Right forelimb (tissue), 1 donor: ENCODE results near the gene RBPMS2.
A peak's percentile ranks its signal among the peaks of the same experiment; 100 is the strongest.

ENCODE experiments used
- DNase-seq: peaks from one replicate; pipeline ENCODE4 v3.0.0-alpha.2; 2018

The RBPMS2 gene

GRCh38 chr15:64716452-64716851, 58.9 kb downstream of the RBPMS2 start:
- DNase-seq: no peak

DNA sequence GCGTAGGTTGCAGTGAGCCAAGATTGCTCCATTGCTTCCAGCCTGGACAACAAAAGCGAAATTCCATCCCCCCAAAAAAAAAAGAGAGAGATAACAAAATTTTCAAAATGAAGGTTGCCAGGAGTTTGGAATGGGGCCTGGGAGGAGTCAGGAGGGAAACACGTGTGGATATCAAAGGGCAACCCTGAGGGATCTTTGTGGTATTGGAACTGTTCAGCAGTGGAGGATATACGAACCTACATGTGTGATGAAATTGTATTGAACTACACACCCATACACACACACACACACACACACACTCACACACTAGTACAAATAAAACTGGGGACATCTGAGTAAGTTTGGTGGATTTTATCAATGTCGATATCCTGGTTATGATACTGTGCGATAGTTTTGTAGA, 61.8 kb downstream of the RBPMS2 start:
- no peak for DNase-seq

DNA sequence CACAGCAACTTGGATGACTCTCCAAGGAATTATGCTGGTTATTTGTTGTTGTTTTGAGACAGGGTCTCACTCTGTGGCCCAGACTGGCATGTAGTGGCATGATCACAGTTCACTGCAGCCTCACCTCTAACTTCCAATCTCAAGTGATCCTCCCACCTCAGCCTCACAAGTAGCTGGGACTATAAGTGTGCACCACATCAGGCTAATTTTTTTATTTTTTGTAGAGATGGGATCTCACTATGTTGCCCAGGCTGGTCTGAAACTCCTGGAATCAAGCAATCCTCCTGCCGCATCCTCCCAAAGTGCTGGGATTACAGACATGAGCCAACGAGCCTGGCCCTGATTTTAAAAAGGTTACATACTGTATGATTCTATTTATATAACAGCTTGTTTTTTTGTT, 63.0 kb downstream of the RBPMS2 start:
- no peak for DNase-seq

DNA sequence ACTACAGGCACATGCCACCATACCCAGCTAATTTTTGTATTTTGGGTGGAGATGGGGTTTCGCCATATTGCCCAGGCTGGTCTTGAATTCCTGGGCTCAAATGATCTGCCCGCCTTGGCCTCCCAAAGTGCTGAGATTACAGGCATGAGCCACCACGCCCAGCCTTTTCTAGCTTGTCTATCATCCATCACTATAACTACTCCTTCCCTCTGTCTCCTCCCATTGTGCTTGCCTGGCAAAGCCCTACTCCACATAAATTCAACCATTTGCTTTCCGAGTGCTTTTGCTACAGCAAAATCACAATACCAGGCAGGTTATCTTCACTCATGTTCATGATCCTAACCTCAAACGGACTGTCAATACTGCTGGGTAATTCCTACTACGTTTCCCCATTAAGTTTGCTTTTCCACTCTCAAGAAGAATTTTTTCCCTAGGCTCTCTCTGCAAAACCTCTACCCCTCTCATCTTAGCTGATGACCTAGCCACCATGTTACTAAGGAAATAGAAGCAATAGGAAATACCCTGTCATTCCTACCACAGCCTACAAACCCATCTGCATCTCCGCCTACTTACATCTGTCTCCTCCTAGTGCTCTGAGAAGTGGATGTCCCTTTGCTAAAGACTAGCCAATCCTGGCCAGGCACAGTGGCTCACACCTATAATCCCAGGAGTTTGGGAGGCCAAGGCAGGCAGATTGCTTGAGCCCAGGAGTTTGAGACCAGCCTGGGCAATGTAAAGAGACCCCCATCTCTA, 64.5 kb downstream of the RBPMS2 start:
- DNase-seq: no peak

DNA sequence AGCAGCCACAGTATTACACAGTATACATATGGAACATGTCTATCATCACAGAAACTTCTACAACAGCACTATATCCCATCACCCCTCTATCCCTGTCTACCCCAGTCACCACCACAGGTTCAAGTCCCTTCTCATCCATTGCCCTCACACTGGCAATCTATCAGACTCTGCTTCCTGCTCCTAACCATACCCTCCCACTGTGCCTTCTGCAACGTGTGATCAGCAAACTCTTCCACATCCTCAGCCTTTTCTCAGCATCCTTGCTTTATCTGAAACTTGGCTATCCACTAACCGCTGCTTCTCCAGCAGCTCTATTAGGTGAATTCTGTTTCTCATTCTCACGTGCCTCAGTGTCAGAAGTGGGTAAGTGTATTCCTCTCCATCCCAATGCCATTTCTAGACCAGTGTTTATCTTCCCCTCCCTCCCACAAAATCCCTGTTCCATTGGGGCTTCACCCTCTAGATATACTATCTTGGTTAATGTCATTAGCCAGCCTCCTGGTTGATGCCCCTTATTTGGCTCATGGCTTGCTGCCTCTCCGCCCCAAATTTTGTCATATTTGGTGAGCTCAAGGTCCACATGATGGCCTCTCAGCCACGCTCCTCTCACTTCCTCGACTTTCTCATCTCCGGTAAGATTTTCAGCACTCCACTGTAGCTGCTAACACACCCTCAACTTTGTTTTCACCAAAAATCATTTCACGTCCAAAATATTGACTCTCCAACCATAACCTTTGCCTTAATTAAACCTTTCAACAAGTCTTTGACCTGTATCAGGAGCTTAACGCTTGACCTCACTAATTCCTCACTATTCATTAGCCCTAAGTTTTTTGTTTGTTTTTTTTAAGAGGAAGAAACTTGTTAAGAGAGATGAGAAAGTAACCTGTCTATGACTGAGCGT, 69.1 kb downstream of the RBPMS2 start:
- no peak for DNase-seq

GRCh38 chr15:64705006-64705405, 70.4 kb downstream of the RBPMS2 start:
- DNase-seq: no peak

DNA sequence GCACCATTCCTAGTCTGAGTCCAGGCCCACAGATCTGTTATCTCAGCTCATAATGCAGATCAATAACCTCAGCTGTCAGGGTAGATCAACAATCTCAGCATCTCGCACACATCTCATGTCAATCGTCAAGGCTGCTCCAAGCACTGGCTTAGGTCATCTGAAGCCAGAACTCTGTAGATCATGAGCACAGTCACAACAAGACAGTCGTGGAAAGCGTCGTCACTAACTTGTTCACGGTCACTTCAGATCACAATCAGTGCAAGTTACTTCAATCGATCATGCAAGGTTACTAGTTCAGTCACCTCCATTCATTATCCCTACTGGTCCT, 71.8 kb downstream of the RBPMS2 start:
- no peak for DNase-seq

DNA sequence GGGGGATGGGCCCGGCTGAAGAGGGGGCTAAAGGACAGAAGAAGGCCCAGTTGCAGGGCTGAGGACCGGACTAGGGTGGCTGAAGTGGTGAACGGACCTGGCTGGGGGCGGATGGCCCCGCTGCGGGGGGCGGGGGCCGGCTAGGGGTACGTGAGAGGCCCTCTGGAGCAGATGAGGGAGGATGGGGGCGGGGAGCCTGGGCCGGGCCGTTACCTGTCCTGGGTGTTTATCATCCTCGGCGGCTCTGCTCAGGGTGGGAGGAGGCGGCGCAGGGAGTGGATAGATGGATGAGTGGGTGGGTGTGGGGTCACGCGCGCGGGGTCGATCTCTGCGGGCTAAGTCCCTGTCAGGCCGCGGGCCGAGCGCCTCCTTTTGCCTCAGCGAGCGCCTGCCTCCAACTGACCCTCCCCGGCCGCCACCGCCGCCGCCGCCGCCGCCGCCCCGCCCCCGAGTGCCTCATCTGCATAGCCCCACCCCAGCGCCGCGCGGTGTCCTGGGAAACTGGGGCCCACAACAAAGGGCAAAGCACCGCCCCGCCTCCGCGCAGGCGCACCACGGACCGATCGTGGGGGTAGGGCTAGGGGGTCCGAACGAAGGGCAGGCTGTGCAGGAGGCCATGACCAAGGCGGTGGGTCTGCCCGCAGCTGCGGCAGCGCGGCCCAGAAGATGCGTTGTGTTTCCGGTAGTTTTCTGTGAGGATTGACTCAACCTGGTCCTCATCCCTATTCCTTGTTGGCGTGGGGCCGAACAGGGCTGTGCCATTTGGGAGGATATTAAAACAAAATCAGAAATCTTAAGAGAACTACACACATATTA, 72.4 kb downstream of the RBPMS2 start:
- peak; percentile 99 for DNase-seq

DNA sequence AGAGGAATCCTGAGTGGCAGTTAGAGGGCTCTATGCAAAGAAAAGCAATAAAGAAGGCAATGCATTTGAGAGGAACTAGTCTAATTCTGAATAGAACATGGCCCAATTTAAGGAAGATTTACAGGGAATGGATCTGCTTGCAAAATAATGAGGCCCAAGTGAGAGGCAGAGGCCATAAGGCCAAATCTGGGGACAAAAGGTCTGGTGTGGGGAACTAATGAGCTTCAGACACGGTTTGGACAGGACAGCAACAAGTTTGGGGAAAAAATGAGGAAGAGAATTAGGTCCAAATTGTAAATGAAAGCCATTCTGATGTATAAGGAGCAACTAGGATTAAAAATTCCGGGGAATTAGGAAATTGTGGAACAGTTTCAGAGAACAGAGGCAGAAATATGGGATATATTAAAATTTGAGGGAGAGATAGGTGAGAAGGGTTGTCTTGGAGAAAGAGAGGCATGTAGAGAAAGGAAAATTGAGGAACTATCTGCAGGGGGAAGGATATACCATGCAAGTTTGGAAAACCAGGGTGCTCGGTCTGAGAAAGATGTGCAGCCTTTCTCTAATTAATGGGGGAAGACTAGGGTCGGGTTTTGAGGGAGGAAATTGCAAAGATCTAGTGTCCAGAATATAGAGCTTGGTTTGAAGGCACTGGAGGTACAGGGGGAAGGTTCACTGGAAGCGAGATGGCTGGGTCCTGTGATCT, 73.8 kb downstream of the RBPMS2 start:
- no peak for DNase-seq

- DNase-seq: no peak
Measured at GRCh38 chr15:64701051-64701450, 74.3 kb downstream of the RBPMS2 start.

GRCh38 chr15:64699751-64700388, 75.5 kb downstream of the RBPMS2 start:
- DNase-seq: peak; percentile 80

- no peak for DNase-seq
Measured at GRCh38 chr15:64698823-64699222, 76.6 kb downstream of the RBPMS2 start.

DNA sequence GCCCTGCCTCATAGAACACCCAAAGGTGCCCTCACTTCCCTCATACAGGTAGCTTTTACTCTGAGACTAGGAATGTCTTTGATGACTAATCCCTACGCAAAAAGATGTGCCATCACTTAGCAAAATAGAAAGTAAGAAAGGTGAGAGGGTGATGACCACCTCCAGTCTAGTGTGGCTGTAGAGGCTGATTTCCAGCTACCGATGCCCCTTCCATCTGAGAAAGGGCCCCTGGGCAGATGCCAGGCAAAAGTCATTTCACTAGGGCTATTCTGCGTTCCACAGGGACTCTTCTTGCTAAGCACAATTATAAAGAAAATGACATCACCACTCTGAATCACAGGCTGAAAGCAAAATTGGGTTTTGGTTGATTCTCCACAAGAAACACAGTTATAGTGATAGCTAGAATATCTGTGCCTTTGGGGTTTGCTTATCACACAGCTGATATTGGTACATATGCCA, 77.4 kb downstream of the RBPMS2 start:
- DNase-seq: no peak

DNA sequence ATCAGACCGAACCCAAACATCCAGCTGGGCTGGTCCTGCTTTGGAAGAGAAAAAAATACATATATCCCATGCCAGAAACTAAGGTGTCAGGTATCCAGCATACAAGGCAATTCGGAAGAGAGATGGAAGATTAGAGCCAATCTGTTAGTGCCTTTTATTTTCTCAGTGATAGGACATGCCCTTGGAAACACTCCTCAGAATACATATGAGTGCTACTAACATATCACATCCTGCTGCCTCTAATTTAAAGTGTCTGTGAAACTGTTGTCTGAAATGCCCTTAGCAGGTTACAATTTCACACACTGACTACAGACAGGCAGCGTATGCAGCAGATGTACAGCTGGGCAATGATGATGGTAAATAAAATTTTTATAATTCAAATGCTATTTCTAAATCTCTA, 78.9 kb downstream of the RBPMS2 start:
- DNase-seq: no peak

- DNase-seq: no peak
Measured at GRCh38 chr15:64695561-64695992, 79.8 kb downstream of the RBPMS2 start.

DNA sequence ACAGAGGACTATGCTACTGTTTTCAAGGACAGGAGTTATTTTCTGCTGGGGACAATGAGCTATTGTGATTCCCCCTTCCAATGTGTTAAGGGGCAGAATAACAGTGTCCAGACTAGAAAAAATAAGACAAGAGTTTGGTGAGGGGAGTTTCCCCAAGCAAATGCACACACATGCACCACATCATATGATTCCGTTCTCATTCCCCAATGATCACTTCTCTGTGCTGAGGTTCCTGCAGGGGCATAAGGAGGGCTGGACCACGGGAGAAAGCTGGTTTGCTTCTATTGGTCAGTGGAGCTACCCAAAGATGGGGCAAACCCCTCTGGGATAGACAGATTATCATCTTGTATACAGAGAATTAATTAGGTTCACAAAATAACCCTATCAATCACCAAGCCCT, 80.6 kb downstream of the RBPMS2 start:
- no peak for DNase-seq

GRCh38 chr15:64693134-64693533, 82.3 kb downstream of the RBPMS2 start:
- no peak for DNase-seq

GRCh38 chr15:64691896-64692565, 83.4 kb downstream of the RBPMS2 start:
- DNase-seq: no peak

GRCh38 chr15:64690578-64691296, 84.7 kb downstream of the RBPMS2 start:
- no peak for DNase-seq

DNA sequence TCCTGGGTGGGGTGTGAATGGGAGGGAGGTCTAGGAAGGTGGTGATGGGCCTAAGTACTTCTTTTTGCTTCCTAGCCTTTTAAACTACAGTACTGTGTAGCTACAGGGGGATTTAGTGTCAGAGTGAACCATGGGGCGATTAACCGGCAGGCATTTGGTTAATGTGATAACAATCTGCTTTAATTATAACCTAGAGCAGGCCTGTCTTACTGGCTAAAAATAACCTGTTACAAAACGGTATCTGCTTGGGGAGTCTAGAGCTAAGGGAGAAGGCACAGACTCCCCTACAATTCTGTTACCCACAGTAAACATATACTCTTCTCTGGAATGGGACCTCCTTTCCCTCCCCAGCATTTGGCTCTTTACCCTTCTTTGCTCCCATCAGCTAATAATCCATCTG, 85.4 kb downstream of the RBPMS2 start:
- DNase-seq: no peak
